SU-DHL-6 (cell line): ENCODE data around the gene TMEM94.

Experiments used
- H2AFZ ChIP-seq: fragments of 200-600 bp; sonication (generic); 2 replicates; pipeline ENCODE4 v1.6.1; 2014; ENCODE audit warnings: low read depth, mild to moderate bottlenecking, moderate library complexity, mixed read lengths, antibody characterized with exemption, low read length; ENCODE audit not compliant: severe bottlenecking
- H3F3A ChIP-seq: fragments of 200-600 bp; shearing (Covaris generic); 2 replicates; pipeline ENCODE4 v1.6.0; 2016; ENCODE audit warnings: antibody characterized with exemption, mild to moderate bottlenecking; ENCODE audit not compliant: insufficient read depth
- H3K27ac ChIP-seq: fragments of 200-600 bp; sonication (generic); 2 replicates; pipeline ENCODE4 v1.5.1; 2016; ENCODE audit warnings: low read depth, mild to moderate bottlenecking, low read length, moderate library complexity, mixed read lengths
- H3K27me3 ChIP-seq: fragments of 200-600 bp; sonication (generic), shearing (Covaris generic); 2 replicates; pipeline ENCODE4 v1.6.0; 2014; ENCODE audit warnings: mild to moderate bottlenecking, low read length
- H3K36me3 ChIP-seq: fragments of 200-600 bp; sonication (generic); 2 replicates; pipeline ENCODE4 v1.6.1; 2014; ENCODE audit warnings: mild to moderate bottlenecking, low read length, mixed read lengths
- H3K4me2 ChIP-seq: fragments of 300-600, 200-600 bp; shearing (Covaris generic), sonication (generic); 2 replicates; pipeline ENCODE4 v1.6.0; 2014; ENCODE audit warnings: low read length, low read depth, mild to moderate bottlenecking; ENCODE audit not compliant: poor library complexity, severe bottlenecking
- H3K4me3 ChIP-seq: fragments of 200-600 bp; sonication (generic); 2 replicates; pipeline ENCODE4 v1.5.1; 2014; ENCODE audit warnings: antibody characterized with exemption, low read length, mild to moderate bottlenecking, mixed read lengths; ENCODE audit not compliant: insufficient read depth, poor library complexity, severe bottlenecking
- H3K79me2 ChIP-seq: fragments of 200-600 bp; sonication (generic); 2 replicates; pipeline ENCODE4 v1.6.1; 2014; ENCODE audit warnings: mild to moderate bottlenecking, low read length, moderate library complexity; ENCODE audit not compliant: insufficient read depth
- H3K9ac ChIP-seq: fragments of 200-600 bp; sonication (generic); 2 replicates; pipeline ENCODE4 v1.7.0; 2014; ENCODE audit warnings: mild to moderate bottlenecking, low read length
- H3K9me2 ChIP-seq: fragments of 200-600 bp; sonication (generic); replicated peaks from 2 replicates; pipeline ENCODE4 v1.6.1; 2014; ENCODE audit warnings: low read length; ENCODE audit not compliant: insufficient read depth
- H3K9me3 ChIP-seq: fragments of 200-600 bp; sonication (generic); 2 replicates; pipeline ENCODE4 v1.6.1; 2014; ENCODE audit warnings: low read length, mixed read lengths; ENCODE audit not compliant: insufficient read depth
- H4K20me1 ChIP-seq: fragments of 200-600 bp; sonication (generic); 2 replicates; pipeline ENCODE4 v1.6.1; 2014; ENCODE audit warnings: low read depth, mild to moderate bottlenecking, antibody characterized with exemption, low read length, moderate library complexity, mixed read lengths
- EZH2phosphoT487 ChIP-seq: fragments of 200-600 bp; sonication (generic), shearing (Covaris generic); conservative IDR thresholded peaks from 2 replicates; pipeline ENCODE4 v1.6.1; 2018; ENCODE audit warnings: mild to moderate bottlenecking, antibody characterized with exemption, low read length, moderate library complexity, mixed read lengths
- TF ChIP-seq, protein P1 (sequence below): fragments of 200-600 bp; sonication (generic); IDR thresholded peaks from one replicate; pipeline ENCODE4 v1.5.1; 2017; ENCODE audit warnings: antibody characterized with exemption, mild to moderate bottlenecking, low read length, moderate library complexity; ENCODE audit not compliant: insufficient read depth, poor library complexity, severe bottlenecking

Gene TMEM94

DNA sequence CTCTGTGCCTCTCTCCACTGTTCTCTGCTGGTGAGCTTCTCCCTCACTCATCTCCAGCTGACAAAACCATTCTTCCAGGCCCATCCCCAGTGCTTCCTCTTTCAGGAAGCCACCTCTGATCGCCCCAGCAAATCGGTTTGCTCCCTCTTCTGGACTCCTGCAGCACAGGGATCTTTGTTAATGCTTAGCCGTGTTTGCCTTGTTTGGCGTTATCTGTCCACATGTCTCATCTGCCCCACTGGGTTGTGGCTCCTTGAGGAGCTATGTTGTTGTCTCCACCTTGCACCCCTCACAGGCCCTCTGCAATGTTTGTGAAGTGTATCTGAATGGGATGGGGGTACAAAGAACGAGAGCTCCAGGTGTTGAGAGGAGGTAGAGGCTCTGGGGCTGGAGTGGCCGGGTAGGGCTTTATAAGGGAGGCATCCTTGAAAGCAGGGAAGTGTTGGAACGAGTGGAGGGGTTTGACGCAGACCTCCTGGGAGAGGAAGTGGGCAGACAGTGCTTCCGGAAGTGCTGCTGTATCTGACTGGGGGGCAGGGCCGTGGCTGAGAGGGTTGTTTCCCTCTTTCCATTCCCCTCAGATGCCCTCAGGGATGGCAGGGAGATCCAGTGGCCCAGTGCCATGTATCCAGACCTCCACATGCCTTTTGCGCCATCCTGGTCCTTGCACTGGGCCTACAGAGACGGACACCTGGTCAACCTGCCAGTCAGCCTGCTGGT is 31.1 kb downstream of the TMEM94 start:
- Histone ChIP-seq H3K27ac (peak overlapping the region; percentile 50), H3K4me3 (no peak overlapping the region), H3K9me2 (no peaks in the 10 kb centered on the region), H3K9me3 (no peaks in the 10 kb centered on the region), H3K79me2 (no peaks in the 10 kb centered on the region), H2AFZ (peak overlapping the region; percentile 83), H3K27me3 (no peaks in the 10 kb centered on the region), H4K20me1 (no peaks in the 10 kb centered on the region), H3F3A (peaks cover 4% of the 10 kb centered on the region; the same call in 1 of the 2 replicates), H3K4me2 (peak overlapping the region; percentile 37), H3K36me3 (no peaks in the 10 kb centered on the region), H3K9ac (peak overlapping the region; percentile 11; the same call in 1 of the 2 replicates)
- TF ChIP-seq, protein P1, sequence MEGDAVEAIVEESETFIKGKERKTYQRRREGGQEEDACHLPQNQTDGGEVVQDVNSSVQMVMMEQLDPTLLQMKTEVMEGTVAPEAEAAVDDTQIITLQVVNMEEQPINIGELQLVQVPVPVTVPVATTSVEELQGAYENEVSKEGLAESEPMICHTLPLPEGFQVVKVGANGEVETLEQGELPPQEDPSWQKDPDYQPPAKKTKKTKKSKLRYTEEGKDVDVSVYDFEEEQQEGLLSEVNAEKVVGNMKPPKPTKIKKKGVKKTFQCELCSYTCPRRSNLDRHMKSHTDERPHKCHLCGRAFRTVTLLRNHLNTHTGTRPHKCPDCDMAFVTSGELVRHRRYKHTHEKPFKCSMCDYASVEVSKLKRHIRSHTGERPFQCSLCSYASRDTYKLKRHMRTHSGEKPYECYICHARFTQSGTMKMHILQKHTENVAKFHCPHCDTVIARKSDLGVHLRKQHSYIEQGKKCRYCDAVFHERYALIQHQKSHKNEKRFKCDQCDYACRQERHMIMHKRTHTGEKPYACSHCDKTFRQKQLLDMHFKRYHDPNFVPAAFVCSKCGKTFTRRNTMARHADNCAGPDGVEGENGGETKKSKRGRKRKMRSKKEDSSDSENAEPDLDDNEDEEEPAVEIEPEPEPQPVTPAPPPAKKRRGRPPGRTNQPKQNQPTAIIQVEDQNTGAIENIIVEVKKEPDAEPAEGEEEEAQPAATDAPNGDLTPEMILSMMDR = no peak
- no peak for TF ChIP-seq EZH2phosphoT487

DNA sequence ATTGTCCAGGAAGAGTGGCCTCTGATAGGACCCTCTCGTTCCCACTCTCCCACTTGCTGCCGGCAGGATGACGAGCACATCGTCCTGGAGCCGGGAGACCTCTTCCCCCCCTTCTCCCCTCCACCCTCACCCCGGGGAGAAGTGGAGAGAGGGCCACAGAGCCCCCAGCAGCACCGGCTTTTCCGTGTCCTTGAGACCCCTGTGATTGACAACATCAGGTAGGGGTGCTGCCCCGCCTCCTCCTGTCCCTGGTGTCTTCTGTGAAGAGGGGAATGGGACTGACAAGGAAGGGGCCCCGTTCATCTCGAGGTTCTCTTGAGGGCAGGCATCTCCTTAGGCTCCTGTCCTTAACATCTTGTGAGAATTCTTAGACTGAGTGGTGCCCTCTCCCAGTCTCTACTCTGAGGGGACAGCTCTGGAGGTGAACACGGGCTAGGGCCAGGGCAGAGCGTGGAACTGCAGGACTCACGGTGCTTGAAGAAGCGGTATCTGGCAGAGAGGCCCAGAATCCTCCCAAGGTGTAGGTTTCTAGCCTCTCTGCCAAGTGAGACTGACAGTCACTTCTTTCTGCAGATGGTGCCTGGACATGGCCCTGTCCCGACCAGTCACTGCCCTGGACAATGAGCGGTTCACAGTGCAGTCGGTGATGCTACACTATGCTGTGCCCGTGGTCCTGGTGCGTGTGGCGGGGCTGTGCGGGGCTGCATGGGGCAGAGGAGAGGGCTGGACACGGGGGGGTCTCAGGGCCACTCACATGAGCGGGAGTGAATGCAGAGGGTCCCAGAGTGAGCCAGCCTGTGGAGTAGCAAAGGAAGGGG is 32.5 kb downstream of the TMEM94 start:
- Histone ChIP-seq H3F3A (peaks cover 4% of the 10 kb centered on the region; the same call in 1 of the 2 replicates), H3K27me3 (no peaks in the 10 kb centered on the region), H2AFZ (no peak overlapping the region), H3K4me2 (no peak overlapping the region), H3K9me2 (no peaks in the 10 kb centered on the region), H3K79me2 (no peaks in the 10 kb centered on the region), H3K36me3 (no peaks in the 10 kb centered on the region), H3K27ac (no peak overlapping the region), H3K9ac (no peak overlapping the region), H4K20me1 (no peaks in the 10 kb centered on the region), H3K4me3 (no peak overlapping the region), H3K9me3 (no peaks in the 10 kb centered on the region)
- TF ChIP-seq, protein P1 = no peak
- no peak for TF ChIP-seq EZH2phosphoT487

DNA sequence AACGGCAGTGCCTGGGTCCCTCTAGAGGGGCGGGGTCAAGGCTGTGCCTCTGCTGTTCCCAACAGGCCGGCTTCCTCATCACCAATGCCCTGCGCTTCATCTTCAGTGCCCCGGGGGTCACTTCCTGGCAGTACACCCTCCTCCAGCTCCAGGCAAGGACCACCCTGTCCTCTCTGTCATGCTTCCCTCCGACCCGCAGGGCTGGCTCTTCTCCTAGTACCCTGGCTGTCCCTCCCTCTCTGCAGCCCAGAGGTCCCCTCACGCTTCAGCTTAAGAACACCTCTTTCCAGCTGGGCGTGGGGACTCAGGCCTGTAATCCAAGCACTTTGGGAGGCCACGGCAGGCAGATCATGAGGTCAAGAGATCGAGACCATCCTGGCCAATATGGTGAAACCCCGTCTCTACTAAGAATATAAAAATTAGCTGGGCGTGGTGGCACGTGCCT is 33.1 kb downstream of the TMEM94 start:
- no peaks in the 10 kb centered on the region for H3K9me2 ChIP-seq
- no peak overlapping the region for H3K9ac ChIP-seq
- H3K4me3 ChIP-seq = no peak overlapping the region
- H3K27me3 ChIP-seq = no peaks in the 10 kb centered on the region
- H3K36me3 ChIP-seq = no peaks in the 10 kb centered on the region
- no peaks in the 10 kb centered on the region for H3K79me2 ChIP-seq
- no peaks in the 10 kb centered on the region for H3K9me3 ChIP-seq
- no peak overlapping the region for H3K4me2 ChIP-seq
- no peak overlapping the region for H2AFZ ChIP-seq
- H3K27ac ChIP-seq = no peak overlapping the region
- no peak for TF ChIP-seq EZH2phosphoT487
- TF ChIP-seq, protein P1 = no peak
- H3F3A ChIP-seq = peaks cover 4% of the 10 kb centered on the region; the same call in 1 of the 2 replicates
- H4K20me1 ChIP-seq = no peaks in the 10 kb centered on the region
